DMS53 treated with DMSO at 0.1 percent for 48 hours (cell line): Measurements from ENCODE around the gene ANKMY1.
A peak's percentile ranks its signal among the peaks of the same experiment; 100 is the strongest.

Source experiments
- DNase-seq: peaks from one replicate; lab custom pipeline; 2025; ENCODE audit not compliant: unreplicated experiment; lab: John Stamatoyannopoulos, UW

ANKMY1 gene

GRCh38 chr2:240557808-240558207 lies at the start of gene ANKMY1:
Gene ANKMY1, minus strand, starts transcription at chr2:240557988. Its CDS starts 653 bp downstream, at chr2:240557335.
- DNase-seq = no peak

- no peak for DNase-seq
Observed at GRCh38 chr2:240605867-240606743, 48.3 kb upstream of the ANKMY1 start.

DNA sequence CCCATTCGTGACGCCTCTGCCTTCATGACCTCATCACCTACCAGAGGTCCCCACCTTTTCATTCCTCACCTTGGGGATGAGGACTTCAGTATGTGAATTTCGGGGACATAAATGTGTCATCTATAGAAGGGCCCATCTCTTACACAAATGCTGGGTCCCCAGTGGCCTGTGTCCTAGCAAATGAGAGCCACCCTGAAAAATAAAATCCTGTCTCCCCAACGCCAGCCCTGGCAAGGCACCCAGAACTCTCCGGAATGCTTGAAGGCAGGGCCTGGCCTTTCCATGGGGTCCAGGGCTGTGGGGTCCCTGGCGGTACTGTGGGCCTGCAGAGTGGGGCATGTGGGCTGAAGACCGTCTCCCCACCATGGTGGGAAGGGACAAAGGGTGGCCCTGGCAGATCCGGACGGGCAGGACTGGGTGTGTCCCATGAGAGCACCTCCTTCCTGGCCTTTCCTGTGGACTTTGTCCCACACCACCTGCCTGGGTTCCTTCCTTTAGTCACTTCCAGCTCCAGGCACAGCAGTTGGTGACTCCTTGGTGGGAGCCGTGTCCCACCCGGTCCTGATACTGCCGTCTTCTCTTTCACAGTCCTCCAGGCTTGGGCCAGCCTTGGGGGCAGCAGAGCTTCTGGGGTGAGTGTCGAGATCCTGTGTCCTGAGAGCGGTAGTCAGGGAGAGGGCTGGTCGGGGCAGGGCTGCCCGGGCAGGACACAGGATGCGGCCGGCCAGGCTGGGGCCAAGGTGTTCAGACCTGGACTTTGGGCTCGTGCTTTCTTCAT lies 47.3 kb upstream of the ANKMY1 start:
- peak; percentile 7 for DNase-seq

DNA sequence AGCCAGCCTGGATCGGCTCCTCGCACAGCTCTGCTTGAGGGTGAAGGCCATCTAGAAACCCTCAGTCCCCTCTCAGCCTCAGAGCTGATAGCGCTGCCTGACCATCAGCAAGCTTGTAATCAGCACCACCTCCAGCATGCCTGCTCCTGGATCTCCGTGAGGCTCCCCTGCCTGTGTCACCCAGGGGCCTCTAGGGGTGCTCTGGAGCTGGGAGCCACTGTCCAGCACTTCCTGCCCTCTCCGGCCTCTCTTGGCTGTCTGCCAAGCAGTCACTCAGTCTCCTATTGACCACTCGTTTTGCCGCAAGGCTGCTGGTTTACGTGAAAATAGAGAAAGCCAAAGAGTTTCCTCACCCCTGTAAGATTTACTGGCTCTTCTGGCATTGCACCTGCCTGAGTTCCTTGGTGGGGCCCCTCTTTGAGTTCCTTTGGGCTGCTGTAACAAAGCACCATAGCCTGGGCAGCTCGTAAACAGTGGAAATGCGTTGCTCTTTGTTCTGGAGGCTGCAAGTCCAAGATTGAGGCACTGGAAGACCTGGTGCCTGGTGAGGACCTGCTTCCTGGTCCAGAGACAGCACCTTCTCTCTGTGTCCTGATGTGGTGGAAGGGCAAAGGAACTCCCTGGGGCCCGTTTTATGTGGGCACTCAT lies 46.6 kb upstream of the ANKMY1 start:
- DNase-seq = peak; percentile 19

DNA sequence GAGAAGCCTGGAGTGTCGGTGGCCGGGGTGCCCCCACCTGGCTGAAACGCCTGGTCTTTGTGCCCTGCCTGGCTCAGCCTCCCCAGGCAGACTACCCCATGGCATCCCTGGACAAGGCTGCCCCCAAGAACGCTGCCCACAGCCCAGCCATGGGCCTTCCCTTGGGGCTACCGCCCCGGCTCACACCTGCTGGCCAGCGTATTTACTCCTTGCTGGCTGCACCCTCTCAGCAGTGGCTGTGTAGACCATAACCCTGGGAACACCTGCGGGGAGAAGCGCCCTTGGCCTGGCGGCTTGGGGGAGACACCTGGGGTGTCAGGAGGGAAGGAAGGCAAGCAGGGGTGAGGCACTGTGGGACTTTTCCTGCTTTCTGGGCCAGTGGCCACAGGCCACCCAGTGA lies 46.1 kb upstream of the ANKMY1 start:
- no peak for DNase-seq

- DNase-seq = no peak
Observed at GRCh38 chr2:240603081-240603835, 45.5 kb upstream of the ANKMY1 start.

GRCh38 chr2:240602266-240603050 lies 44.7 kb upstream of the ANKMY1 start:
- no peak for DNase-seq

- no peak for DNase-seq
Observed at GRCh38 chr2:240601831-240602160, 44.0 kb upstream of the ANKMY1 start.

DNA sequence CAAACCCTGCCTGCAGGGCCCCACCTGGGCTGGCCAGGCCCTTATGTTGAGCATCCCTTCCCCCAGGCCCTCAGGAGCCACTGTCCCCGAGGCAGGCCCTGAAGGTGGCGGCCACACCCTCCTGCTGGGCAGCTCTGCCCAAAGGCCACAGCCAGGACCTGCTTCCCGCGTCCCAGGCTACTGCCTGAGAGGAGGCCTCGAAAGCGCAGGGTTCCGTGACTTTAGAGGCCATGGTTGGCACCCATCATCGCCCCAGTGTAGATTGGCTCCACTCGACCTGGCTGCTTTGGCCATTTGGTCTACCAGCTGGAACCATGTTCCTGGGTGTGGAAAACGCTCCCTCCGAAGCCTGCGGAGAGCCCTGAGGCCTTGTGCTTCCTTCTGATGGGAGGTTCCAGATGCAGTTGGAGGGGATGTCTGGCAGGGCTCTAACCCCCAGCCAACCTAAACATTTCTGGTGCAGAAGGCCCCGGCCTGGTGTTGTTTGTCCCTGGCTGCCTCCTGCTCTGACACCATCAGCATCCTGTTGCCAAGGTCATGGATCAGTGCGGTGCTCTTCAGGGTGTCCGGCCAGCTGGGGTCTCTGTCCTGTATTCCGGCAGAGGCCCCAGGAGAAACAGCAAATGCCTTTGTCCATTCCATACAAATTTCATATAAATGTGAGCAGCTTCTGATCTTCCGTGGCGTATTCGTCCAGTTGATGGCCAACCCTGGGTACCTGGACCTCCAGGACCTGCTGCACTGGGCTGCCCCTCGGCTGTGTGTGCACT lies 43.5 kb upstream of the ANKMY1 start:
- no peak for DNase-seq

DNA sequence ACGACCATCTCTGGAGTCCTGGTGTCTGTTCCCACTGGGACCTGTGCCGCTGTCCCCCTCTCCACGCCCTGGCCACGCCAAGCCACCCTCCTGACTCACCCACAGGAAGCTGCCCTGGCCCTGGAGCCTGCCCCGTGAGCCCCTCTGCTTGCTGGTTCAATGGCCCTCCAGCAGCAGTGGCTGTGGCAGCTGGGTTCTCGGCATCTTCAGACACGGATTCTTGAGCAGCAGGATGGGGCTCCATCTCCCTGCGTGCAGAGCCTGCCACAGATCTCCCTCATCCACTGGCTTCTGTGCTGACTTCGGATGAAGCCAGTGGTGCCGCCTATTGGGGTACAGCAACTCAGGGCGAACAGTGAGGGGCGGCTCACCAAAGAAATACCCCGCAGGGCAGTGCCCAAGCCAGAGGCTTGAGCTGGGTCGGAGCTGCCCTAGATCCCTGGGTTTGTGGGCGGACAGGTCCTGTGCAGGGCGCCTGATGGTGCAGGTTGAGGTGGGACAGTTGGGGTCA lies 42.7 kb upstream of the ANKMY1 start:
- DNase-seq = no peak

DNA sequence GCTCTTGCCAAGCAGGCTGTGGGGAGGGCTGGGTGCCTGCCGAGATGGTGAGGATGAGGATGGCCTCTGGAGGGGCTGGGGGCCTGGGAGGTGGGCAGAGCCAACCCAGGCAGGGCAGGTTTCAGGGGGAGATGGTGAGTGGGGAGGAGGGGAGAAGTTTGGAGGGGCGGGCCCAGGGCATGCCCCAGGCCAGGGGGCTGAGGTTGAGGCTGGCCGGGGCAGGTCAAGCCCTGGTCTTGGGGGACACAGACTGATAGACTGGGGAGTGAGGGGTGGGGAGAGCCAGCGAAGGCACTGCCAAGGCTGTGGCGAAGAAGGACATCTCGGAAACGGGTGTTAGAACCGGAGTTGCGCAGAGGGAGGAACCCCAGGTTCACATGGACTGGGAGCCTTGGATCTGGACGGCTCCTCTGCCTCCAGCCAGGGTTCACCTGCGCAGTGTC lies 41.4 kb upstream of the ANKMY1 start:
- DNase-seq = no peak

DNA sequence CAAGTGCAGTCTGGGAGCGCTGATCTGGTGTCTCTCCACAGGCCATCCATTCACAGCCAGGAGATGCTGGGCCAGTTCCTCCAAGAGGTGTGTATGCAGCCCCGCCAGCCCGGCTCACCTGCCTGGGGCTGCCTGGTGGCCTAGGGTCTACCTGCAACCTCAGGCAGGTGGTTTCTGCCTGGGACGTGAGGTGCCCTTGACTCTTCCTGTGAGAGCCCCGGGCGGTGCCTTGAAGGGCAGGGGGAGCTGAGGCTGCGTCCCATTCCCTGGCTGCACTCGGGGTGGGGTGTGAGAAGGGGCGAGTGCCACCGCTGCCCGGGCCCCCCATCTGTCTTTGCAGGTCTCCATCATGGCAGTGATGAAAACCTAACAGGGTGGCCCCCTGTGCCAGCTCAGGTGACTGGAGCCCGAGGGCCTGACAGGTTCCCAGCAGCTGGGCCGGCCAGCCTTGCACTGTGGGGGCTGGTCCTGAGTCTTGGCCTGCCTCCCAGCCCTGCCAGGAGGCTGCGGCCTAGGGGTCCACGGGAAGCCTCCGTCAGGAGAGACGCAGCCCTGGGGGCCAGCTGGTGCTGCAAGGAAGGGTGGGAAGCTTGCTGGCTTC lies 40.6 kb upstream of the ANKMY1 start:
- DNase-seq = no peak

DNA sequence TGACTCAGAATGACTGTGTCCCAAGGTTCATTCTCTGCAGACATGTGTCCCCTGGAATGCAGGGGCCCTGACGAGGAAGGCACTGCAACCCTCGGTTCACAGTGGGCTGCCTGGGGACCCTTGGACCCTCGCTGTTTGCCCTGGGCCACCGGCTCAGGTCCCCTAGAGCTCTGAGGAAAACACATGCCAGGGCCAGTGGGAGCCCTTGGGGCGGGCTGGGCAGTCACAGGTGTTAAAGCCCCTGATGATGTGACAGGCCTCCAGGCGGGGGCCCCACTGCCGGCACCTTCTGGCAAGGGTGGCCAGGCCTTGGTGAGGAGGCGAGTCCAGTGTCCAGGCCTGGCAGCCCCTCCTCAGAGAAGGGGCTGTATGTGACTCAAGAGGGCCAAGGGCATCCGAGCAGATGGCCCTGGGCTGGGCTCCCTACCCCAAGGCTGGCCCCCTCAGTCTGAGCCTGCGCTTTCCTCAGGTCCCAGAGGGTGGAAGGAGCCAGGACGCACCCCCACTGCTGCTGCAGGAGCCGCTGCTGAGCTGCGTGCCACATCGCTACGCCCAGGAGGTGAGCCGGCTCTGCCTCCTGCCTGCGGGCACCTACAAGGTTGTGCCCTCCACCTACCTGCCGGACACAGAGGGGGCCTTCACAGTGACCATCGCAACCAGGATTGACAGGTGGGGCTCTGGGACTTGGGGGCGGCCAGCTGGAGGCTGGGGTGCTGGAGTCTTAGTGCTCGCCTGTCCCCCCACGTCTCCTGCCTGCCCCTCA lies 39.8 kb upstream of the ANKMY1 start:
- no peak for DNase-seq

- no peak for DNase-seq
Observed at GRCh38 chr2:240597054-240597418, 39.2 kb upstream of the ANKMY1 start.

DNA sequence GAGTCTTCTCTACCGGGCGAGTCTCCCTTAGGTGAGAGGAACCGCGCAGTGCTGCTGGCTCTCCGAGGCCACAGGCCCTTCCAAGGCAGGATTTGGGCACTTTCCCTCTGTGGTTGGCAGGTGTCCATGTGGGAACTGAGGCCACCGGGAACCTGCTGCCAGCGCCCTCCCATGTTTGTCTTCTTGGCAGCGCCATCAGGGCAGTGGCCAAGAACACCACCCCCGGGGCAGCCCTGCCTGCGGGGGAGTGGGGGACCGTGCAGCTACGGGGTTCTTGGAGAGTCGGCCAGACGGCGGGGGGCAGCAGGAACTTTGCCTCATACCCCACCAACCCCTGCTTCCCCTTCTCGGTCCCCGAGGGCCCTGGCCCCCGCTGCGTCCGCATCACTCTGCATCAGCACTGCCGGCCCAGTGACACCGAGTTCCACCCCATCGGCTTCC lies 38.7 kb upstream of the ANKMY1 start:
- DNase-seq = no peak

- DNase-seq = no peak
Observed at GRCh38 chr2:240596080-240596460, 38.3 kb upstream of the ANKMY1 start.

- peak; percentile 12 for DNase-seq
Observed at GRCh38 chr2:240595381-240596079, 37.7 kb upstream of the ANKMY1 start.
